ENCODE results near the gene GINS3.
A peak's percentile ranks its signal among the peaks of the same experiment; 100 is the strongest.

Gene GINS3

GRCh38 chr16:58392215-58393137 is at the start of gene GINS3:
TSS of gene GINS3 (plus strand) at chr16:58392471. CDS start at chr16:58392602, 131 bp downstream.
- DNase-seq, result peak; percentile 77 to 81

- no peak for DNase-seq
Measured at GRCh38 chr16:58343562-58343961, 48.7 kb upstream of the GINS3 start.

- peak in 1 of 2 experiments; percentile 4 for DNase-seq
Measured at GRCh38 chr16:58345574-58346354, 46.5 kb upstream of the GINS3 start.

- no peak for DNase-seq
Measured at GRCh38 chr16:58346831-58347371, 45.4 kb upstream of the GINS3 start.

GRCh38 chr16:58348986-58349385 is 43.3 kb upstream of the GINS3 start:
- no peak for DNase-seq

- DNase-seq, result no peak
Measured at GRCh38 chr16:58352690-58353089, 39.6 kb upstream of the GINS3 start.

- no peak for DNase-seq
Measured at GRCh38 chr16:58360041-58360634, 32.1 kb upstream of the GINS3 start.

- DNase-seq, result no peak
Measured at GRCh38 chr16:58361726-58362125, 30.5 kb upstream of the GINS3 start.

- no peak for DNase-seq
Measured at GRCh38 chr16:58363746-58364393, 28.4 kb upstream of the GINS3 start.

GRCh38 chr16:58365623-58366022 is 26.6 kb upstream of the GINS3 start:
- DNase-seq, result no peak

GRCh38 chr16:58366247-58367031 is 25.8 kb upstream of the GINS3 start:
- no peak for DNase-seq

GRCh38 chr16:58367252-58367651 is 25.0 kb upstream of the GINS3 start:
- no peak for DNase-seq

- no peak for DNase-seq
Measured at GRCh38 chr16:58371841-58372240, 20.4 kb upstream of the GINS3 start.

GRCh38 chr16:58375386-58375785 is 16.9 kb upstream of the GINS3 start:
- no peak for DNase-seq

- no peak for DNase-seq
Measured at GRCh38 chr16:58377932-58378331, 14.3 kb upstream of the GINS3 start.

- no peak for DNase-seq
Measured at GRCh38 chr16:58378401-58378800, 13.9 kb upstream of the GINS3 start.

GRCh38 chr16:58379736-58380135 is 12.5 kb upstream of the GINS3 start:
- no peak for DNase-seq

- no peak for DNase-seq
Measured at GRCh38 chr16:58381661-58382060, 10.6 kb upstream of the GINS3 start.

- peak; percentile 72 to 80 for DNase-seq
Measured at GRCh38 chr16:58384437-58385055, 7.7 kb upstream of the GINS3 start.

- DNase-seq, result no peak
Measured at GRCh38 chr16:58385218-58385773, 7.0 kb upstream of the GINS3 start.

GRCh38 chr16:58389724-58390123 is 2.5 kb upstream of the GINS3 start:
- DNase-seq, result no peak

All from AML-193 (cell line).